HG02943 (cell line): ENCODE measurements around the gene ADGRB3.
"Not testable (repeated sequence)": the region's sequence is repeated elsewhere in the genome, so short reads cannot be mapped to it uniquely, and the experiment has no call there.

Experiments used
- ATAC-seq: cut with Tn5 transposase; IDR thresholded peaks from one replicate; pipeline ENCODE4 v1.9.1; 2021; ENCODE audit warnings: mild to moderate bottlenecking, low read depth, moderate library complexity; ENCODE audit not compliant: unreplicated experiment

ADGRB3 gene

GRCh38 chr6:69378326-69378725 lies 743.2 kb downstream of the ADGRB3 start:
- no peak for ATAC-seq

- no peak for ATAC-seq
Measured at GRCh38 chr6:69379518-69379917, 744.4 kb downstream of the ADGRB3 start.

GRCh38 chr6:69383627-69384026 lies 748.5 kb downstream of the ADGRB3 start:
- ATAC-seq: no peak

- ATAC-seq: no peak
Measured at GRCh38 chr6:69386426-69386825, 751.3 kb downstream of the ADGRB3 start.

GRCh38 chr6:69390125-69390524 lies 755.0 kb downstream of the ADGRB3 start:
- no peak for ATAC-seq

GRCh38 chr6:69391106-69391505 lies 756.0 kb downstream of the ADGRB3 start:
- no peak for ATAC-seq

- no peak for ATAC-seq
Measured at GRCh38 chr6:69392745-69393144, 757.7 kb downstream of the ADGRB3 start.

- no peak for ATAC-seq
Measured at GRCh38 chr6:69398311-69398710, 763.2 kb downstream of the ADGRB3 start.

- ATAC-seq: no peak
Measured at GRCh38 chr6:69398729-69399128, 763.6 kb downstream of the ADGRB3 start.

GRCh38 chr6:69408886-69409285 lies 773.8 kb downstream of the ADGRB3 start:
- no peak for ATAC-seq

GRCh38 chr6:69416776-69417175 lies 781.7 kb downstream of the ADGRB3 start:
- ATAC-seq: no peak

- ATAC-seq: no peak
Measured at GRCh38 chr6:69421269-69421668, 786.2 kb downstream of the ADGRB3 start.

- ATAC-seq: no peak
Measured at GRCh38 chr6:69422020-69422419, 786.9 kb downstream of the ADGRB3 start.

- no peak for ATAC-seq
Measured at GRCh38 chr6:69422475-69422874, 787.4 kb downstream of the ADGRB3 start.

- no peak for ATAC-seq
Measured at GRCh38 chr6:69423785-69424184, 788.7 kb downstream of the ADGRB3 start.

- ATAC-seq: no peak
Measured at GRCh38 chr6:69424581-69424980, 789.5 kb downstream of the ADGRB3 start.

GRCh38 chr6:69427882-69428281 lies 792.8 kb downstream of the ADGRB3 start:
- no peak for ATAC-seq

- ATAC-seq: not testable (repeated sequence)
Measured at GRCh38 chr6:69432168-69432567, 797.1 kb downstream of the ADGRB3 start.

- ATAC-seq: not testable (repeated sequence)
Measured at GRCh38 chr6:69433116-69433515, 798.0 kb downstream of the ADGRB3 start.

- no peak for ATAC-seq
Measured at GRCh38 chr6:69438113-69438512, 803.0 kb downstream of the ADGRB3 start.
